ENCODE results near the gene RAB27A.

RAB27A gene

GRCh38 chr15:55221090-55222011, 68.3 kb downstream of the RAB27A start:
- no peak for DNase-seq

DNA sequence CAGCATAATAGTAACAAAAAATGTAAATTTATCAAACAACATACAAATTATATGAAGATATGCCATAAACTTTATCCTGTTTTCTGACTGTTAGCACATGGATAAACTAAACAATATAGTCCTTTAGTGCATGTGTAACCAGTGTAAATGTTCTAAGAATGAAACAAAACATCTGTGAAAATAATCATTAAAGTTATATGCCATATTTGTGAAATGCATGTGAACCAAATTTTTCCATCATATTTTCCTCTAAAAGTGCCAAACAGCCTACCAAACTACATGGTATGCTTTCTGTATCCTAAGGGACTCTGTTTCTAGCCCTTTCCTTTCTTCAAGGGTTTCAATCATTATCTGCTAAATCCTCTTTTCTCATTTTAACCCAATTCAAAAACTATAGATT, 69.0 kb downstream of the RAB27A start:
- no peak for DNase-seq

DNA sequence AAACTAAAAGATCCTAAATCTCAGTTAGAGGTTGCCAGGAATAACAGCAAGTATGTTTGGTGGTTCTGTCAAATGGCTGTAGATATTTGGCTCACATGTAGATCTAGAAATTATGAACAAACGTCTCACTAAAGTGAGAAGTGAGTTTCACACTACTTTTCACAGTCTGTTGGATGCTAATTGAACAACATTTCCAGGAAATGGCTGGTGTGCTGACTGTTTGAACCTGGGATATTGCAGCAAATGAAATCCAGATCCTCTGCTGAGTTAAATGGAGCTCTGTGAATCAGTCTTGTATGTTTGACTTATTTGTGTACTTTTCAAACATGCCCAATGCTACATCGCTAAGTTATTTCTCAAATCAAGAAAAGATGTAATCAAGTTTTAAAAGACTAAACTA, 71.6 kb downstream of the RAB27A start:
- no peak for DNase-seq

DNA sequence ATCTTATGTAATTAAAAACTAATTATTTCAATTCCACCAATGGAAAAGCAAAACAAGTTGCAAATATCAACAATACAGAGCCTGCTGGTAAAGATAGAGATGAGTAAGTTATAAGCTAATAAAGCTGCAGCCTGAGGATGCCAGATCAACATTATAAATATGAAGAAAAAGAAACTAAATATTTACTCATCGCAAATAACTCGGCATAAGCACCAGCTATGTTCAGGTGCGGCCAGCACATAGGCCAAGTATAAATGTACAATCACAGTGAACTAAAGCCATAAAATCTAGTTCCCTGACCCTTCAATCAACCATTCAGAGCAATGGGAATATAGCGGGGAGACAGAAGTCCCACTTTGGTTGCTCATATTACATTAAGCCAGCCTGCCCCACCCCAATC, 85.1 kb downstream of the RAB27A start:
- DNase-seq = no peak

DNA sequence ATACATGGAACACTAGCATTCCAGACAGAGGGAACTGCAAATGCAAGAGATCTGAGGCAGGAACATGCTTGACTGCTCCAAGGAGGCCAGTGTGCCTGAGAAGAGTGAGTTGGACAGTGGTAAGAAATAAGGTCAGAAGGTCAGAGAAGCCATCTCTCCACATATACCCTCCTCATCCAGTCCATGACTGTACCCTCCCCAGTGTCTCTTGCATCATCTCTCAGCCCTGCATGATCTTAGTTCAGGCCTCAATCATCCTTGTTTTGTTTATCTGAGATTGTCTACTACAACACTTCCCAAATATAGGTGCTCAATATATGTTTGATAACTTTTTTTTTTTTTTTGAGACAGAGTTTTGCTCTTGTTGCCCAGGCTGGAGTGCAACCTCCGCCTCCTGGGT, 87.4 kb downstream of the RAB27A start:
- no peak for DNase-seq

- no peak for DNase-seq
These were observed 90.9 kb downstream of the RAB27A start for GRCh38 chr15:55198706-55199105.

DNA sequence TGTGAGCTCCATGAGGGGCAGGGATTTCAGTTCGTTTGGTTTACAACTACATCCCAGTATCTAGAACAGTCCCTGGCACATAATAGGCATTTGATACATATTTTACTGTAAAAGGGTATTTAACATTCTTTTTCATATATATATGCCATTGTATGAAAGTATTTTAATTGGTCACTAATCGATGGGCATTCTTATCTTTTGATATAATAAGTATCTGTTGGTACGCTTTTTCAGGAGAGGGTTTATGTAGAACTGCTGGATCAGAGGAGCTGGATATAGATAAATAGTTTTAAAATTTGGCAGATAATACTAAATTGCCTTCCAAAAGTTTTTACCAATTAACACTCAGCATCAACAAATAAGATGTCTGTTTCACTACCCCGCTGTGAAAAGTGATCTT, 91.9 kb downstream of the RAB27A start:
- no peak for DNase-seq

DNA sequence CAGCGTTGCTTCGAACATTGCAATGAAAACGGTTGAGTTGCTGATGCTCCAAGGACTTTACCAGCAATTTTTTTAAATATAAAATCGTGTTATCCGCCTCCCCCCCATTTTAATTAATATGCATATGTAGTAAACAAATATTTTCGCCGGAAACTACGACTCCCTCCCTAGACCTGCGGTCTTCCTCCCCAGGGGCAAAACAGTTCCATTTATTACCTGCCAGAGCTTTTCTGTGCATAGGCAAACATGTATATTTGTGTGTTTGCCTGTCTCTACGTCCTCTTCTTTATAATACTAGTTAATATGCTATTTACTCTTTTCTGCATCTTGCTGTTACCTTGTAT, 92.3 kb downstream of the RAB27A start:
- DNase-seq = no peak

GRCh38 chr15:55196458-55197361, 92.9 kb downstream of the RAB27A start, which contains the start of gene RSL24D1:
Gene RSL24D1 (minus strand): TSS chr15:55196941. CDS start chr15:55196890, 51 bp downstream.
- DNase-seq = peak; percentile 91

DNA sequence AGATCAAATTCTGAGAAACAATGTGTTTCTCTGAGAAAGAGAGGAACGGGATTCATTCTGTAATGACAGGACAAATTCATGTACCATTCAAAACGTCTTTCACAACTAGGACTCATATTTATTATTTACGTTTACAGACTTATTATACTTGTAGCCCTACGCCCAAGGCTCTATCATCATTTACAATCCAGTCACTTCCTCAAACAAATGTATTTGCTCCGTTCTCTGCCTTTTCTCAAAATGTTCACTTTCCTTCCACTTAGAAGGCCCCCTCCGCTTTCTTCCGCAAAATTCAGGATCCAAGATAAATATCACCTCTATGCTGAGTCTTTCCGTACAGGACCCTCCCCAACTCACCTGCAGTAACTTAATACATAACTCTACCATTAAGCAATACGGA, 93.6 kb downstream of the RAB27A start:
- no peak for DNase-seq

DNA sequence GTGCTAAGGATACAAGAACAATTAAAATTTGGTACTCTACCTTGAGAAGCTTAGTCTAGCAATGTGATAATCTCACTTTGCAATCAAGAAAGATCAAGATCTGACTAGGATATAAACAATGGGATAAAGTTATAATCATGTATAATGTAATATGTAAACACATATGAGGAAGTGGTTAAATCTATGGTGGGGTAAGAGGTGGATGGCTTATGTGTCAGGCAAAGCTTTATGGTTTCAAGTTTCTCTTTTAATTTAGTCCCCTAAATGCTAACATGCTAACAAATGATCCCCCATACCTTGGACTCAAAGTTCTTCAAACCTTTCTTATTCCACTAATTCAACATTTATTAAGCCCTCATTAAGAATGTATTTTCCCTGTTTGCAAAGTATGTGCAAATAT, 95.4 kb downstream of the RAB27A start:
- DNase-seq = no peak

DNA sequence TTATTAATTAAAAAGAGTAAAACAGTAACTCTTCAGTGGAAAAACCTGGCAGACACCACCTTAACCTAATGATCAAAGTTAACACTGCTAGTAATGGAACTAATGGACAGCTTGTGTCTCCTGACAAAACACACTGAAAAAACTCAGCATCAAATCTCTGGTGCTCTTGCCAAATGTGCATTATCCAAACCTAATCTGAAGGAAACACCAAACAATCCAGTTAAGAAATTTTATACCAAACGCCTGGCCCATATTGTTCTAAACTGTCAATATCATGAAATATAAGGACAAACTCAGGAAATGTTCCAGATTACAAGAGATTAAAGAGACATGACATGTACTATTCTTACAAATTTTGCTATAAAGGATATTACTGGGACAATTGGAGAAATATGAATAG, 103.3 kb downstream of the RAB27A start:
- DNase-seq = no peak

DNA sequence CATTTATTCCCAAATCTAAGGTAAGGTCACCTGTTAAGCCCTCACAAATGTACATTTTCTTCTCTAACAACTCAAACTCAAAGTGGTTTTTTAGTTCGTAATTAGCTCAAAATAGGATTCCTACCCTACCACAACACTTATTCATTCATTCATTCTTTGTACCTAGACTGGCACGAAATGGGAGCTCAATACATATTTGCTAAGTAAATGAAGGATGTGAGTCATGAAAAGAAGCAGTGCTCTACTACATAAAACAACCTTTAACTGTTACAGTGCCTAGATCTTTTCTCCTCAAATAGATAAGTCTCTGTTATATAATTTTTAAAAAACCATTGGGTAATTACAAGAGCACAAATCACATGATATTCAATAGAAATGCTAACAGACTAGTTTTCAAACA, 105.9 kb downstream of the RAB27A start:
- no peak for DNase-seq

- DNase-seq = no peak
These were observed 110.5 kb downstream of the RAB27A start for GRCh38 chr15:55179141-55179540.

DNA sequence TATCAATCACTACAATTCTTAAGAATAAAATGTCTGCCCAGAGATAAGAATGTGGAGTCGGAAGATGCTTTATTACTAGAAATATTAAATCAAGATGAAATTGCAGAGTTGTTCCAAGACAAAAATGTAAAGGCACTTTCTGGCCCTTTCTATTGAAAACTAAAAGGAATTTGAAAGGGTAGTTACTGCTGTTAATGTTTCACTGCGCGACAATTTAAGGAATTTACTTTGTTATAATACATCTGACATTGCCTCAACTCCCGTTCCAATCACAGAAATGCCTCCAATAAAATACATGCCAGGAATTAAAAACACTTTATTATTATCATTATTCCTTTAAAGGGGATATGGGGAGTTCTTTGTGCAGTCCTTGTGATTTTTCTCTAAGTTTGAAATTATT, 119.3 kb downstream of the RAB27A start:
- no peak for DNase-seq

DNA sequence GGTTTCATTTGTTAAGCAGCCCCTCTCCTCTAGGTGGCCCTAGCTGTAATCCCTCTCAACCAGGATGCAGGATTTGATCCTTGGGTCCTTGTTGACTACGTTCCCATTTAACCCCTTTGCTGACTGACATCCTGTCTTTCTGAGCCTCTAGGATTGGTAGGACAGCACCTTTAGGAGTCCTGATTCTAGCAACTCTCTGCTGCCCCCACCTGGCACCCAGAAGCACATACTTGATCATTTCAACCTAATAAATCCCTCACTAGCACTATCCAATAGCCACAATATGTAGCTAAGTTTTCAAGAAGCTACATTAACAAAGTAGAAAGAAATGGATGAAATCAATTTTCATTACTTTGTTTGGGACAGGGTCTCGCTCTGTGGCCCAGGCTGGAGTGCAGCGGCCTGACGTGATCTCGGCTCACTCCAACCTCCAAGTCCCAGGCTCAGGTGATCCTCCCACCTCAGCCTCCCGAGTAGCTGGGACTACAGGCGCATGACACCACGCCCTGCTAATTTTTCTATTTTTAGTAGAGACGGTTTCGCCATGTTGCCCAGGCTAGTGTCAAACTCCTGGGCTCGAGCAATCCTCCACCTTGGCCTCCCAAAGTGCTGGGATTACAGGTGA, 121.2 kb downstream of the RAB27A start:
- DNase-seq = peak; percentile 41

- DNase-seq = no peak
These were observed 125.3 kb downstream of the RAB27A start for GRCh38 chr15:55164284-55164683.
